Activated CD4-positive, alpha-beta T cell treated with anti-CD3 and anti-CD28 coated beads, Interleukin-2, amount 10 ng/mL, durations not matched to agents 7 days and 5 days (primary cell): ENCODE results near the gene RAMAC. TPM values are rescaled to one million over a fixed set of nuclear protein-coding genes. Genes with fewer than 3 reads are reported as not detected.
A peak's percentile ranks its signal among the peaks of the same experiment; 100 is the strongest.

Experiments used
- CTCF ChIA-PET: fragments of 350-600 bp; sonication (Branson Sonifier 250); formaldehyde crosslinking; loops from one replicate; lab custom pipeline; 2021; ENCODE audit warnings: antibody characterized with exemption; lab: Charles Lee
- POLR2A ChIA-PET: fragments of 350-600 bp; sonication (Branson Sonifier 250); formaldehyde crosslinking; loops from one replicate; lab custom pipeline; 2021; ENCODE audit warnings: antibody characterized with exemption; lab: Charles Lee
- DNase-seq: peaks from one replicate; pipeline ENCODE4 v3.0.0-alpha.2; 2020
- H3K27ac Mint-ChIP-seq: one replicate; pipeline ENCODE4 v1.8.0; 2021; ENCODE audit warnings: mild to moderate bottlenecking, moderate library complexity, mixed read lengths
- H3K27me3 Mint-ChIP-seq: one replicate; pipeline ENCODE4 v1.8.0; 2021; ENCODE audit warnings: mixed read lengths
- H3K36me3 Mint-ChIP-seq: one replicate; pipeline ENCODE4 v1.8.0; 2021; ENCODE audit warnings: low read depth, mixed read lengths
- H3K4me1 Mint-ChIP-seq: one replicate; pipeline ENCODE4 v1.8.0; 2021; ENCODE audit warnings: mixed read lengths
- H3K4me3 Mint-ChIP-seq: one replicate; pipeline ENCODE4 v1.8.0; 2021; ENCODE audit warnings: mild to moderate bottlenecking, moderate library complexity, mixed read lengths
- H3K9me3 Mint-ChIP-seq: one replicate; pipeline ENCODE4 v1.8.0; 2021; ENCODE audit warnings: mixed read lengths
- total RNA-seq, 2 experiments: library from RNA; stranded (reverse); gene quantifications; one replicate each; pipeline ENCODE4 v1.2.3, GENCODE V29; 2021

The RAMAC gene
- total RNA-seq, 2 experiments from 2014 or later, result 23.7 to 26.5 TPM

GRCh38 chr15:82970696-82971095, 15.3 kb upstream of the RAMAC start:
- Mint-ChIP-seq H3K9me3 (no peaks in the 10 kb centered on the region), H3K4me3 (no peak overlapping the region), H3K36me3 (peaks cover 2% of the 10 kb centered on the region), H3K27me3 (peaks cover 19% of the 10 kb centered on the region), H3K4me1 (peaks cover 23% of the 10 kb centered on the region), H3K27ac (no peak overlapping the region)
- no peak for DNase-seq
- POLR2A ChIA-PET, result no interaction called here
- CTCF ChIA-PET, result interaction anchor here (0.7 kb wide), 1 partner anchor 16 kb away, joined by 3 read pairs; no protein-coding TSS in a partner anchor

GRCh38 chr15:82971218-82971984, 14.6 kb upstream of the RAMAC start:
- DNase-seq, result no peak
- Mint-ChIP-seq H3K4me1 (peaks cover 16% of the 10 kb centered on the region), H3K36me3 (peaks cover 2% of the 10 kb centered on the region), H3K9me3 (no peaks in the 10 kb centered on the region), H3K27me3 (peaks cover 19% of the 10 kb centered on the region), H3K4me3 (no peak overlapping the region), H3K27ac (no peak overlapping the region)
- ChIA-PET POLR2A (no interaction called here), CTCF (interaction anchor here (0.7 kb wide), 1 partner anchor 15 kb away, joined by 3 read pairs; no protein-coding TSS in a partner anchor)

GRCh38 chr15:82972990-82973389, 13.0 kb upstream of the RAMAC start:
- Mint-ChIP-seq H3K4me3 (no peak overlapping the region), H3K9me3 (no peaks in the 10 kb centered on the region), H3K36me3 (no peaks in the 10 kb centered on the region), H3K27ac (no peak overlapping the region), H3K27me3 (peaks cover 15% of the 10 kb centered on the region), H3K4me1 (peaks cover 5% of the 10 kb centered on the region)
- no peak for DNase-seq
- ChIA-PET POLR2A (no interaction called here), CTCF (no interaction called here)

- CTCF ChIA-PET, result no interaction called here
- Mint-ChIP-seq H3K27ac (no peak overlapping the region), H3K36me3 (no peaks in the 10 kb centered on the region), H3K27me3 (no peaks in the 10 kb centered on the region), H3K4me1 (peaks cover 2% of the 10 kb centered on the region), H3K4me3 (no peak overlapping the region), H3K9me3 (no peaks in the 10 kb centered on the region)
- DNase-seq, result no peak
- POLR2A ChIA-PET, result no interaction called here
These were observed 8.9 kb upstream of the RAMAC start for GRCh38 chr15:82977076-82977475.

- Mint-ChIP-seq H3K9me3 (no peaks in the 10 kb centered on the region), H3K36me3 (no peaks in the 10 kb centered on the region), H3K4me1 (peaks cover 2% of the 10 kb centered on the region), H3K27ac (no peak overlapping the region), H3K27me3 (no peaks in the 10 kb centered on the region), H3K4me3 (no peak overlapping the region)
- CTCF ChIA-PET, result interaction anchor here (0.6 kb wide), 1 partner anchor 22 kb away, joined by 3 read pairs; no protein-coding TSS in a partner anchor
- no peak for DNase-seq
- POLR2A ChIA-PET, result no interaction called here
These were observed 7.6 kb upstream of the RAMAC start for GRCh38 chr15:82978438-82978837.

GRCh38 chr15:82979726-82980125, 6.3 kb upstream of the RAMAC start:
- Mint-ChIP-seq H3K27ac (no peak overlapping the region), H3K27me3 (no peaks in the 10 kb centered on the region), H3K9me3 (no peaks in the 10 kb centered on the region), H3K36me3 (no peaks in the 10 kb centered on the region), H3K4me3 (no peak overlapping the region), H3K4me1 (peaks cover 4% of the 10 kb centered on the region)
- ChIA-PET CTCF (no interaction called here), POLR2A (no interaction called here)
- DNase-seq, result no peak

- H3K4me1 Mint-ChIP-seq, result peaks cover 16% of the 10 kb centered on the region
- no peak overlapping the region for H3K4me3 Mint-ChIP-seq
- no peaks in the 10 kb centered on the region for H3K27me3 Mint-ChIP-seq
- DNase-seq, result no peak
- ChIA-PET POLR2A (no interaction called here), CTCF (no interaction called here)
- no peak overlapping the region for H3K27ac Mint-ChIP-seq
- H3K36me3 Mint-ChIP-seq, result peaks cover 1% of the 10 kb centered on the region
- H3K9me3 Mint-ChIP-seq, result no peaks in the 10 kb centered on the region
These were observed 5.0 kb upstream of the RAMAC start for GRCh38 chr15:82980981-82981380.

GRCh38 chr15:82986442-82986780, 401 bp downstream of the RAMAC start:
- CTCF ChIA-PET, result interaction anchor here (0.5 to 3.5 kb wide), 6 partner anchors 13 to 446 kb away, joined by 3 to 13 read pairs (median 4); partner anchors contain the start of genes C15orf40 and RPS17
- peak overlapping the region; percentile 96 for H3K27ac Mint-ChIP-seq
- no peaks in the 10 kb centered on the region for H3K27me3 Mint-ChIP-seq
- peak overlapping the region; percentile 98 for H3K4me3 Mint-ChIP-seq
- no peaks in the 10 kb centered on the region for H3K9me3 Mint-ChIP-seq
- H3K4me1 Mint-ChIP-seq, result peaks cover 29% of the 10 kb centered on the region
- H3K36me3 Mint-ChIP-seq, result peaks cover 24% of the 10 kb centered on the region
- DNase-seq, result peak; percentile 56
- POLR2A ChIA-PET, result interaction anchor here (0.5 to 1.5 kb wide), 4 partner anchors 10 to 273 kb away, joined by 3 to 4 read pairs (median 4); no protein-coding TSS in a partner anchor

GRCh38 chr15:82992436-82992998, 6.5 kb downstream of the RAMAC start:
- Mint-ChIP-seq H3K9me3 (no peaks in the 10 kb centered on the region), H3K4me1 (peaks cover 4% of the 10 kb centered on the region), H3K27me3 (no peaks in the 10 kb centered on the region), H3K4me3 (no peak overlapping the region), H3K36me3 (peaks cover 19% of the 10 kb centered on the region), H3K27ac (no peak overlapping the region)
- no peak for DNase-seq
- ChIA-PET POLR2A (interaction anchor here (1.0 kb wide), 1 partner anchor 18 kb away, joined by 3 read pairs; no protein-coding TSS in a partner anchor), CTCF (interaction anchor here (1.0 to 1.4 kb wide), 5 partner anchors 18 to 241 kb away, joined by 3 to 4 read pairs (median 3); partner anchors contain the start of gene C15orf40)

- CTCF ChIA-PET, result interaction anchor here (0.6 to 1.4 kb wide), 6 partner anchors 17 to 242 kb away, joined by 3 to 5 read pairs (median 4); partner anchors contain the start of gene C15orf40
- POLR2A ChIA-PET, result interaction anchor here (1.0 kb wide), 1 partner anchor 18 kb away, joined by 3 read pairs; no protein-coding TSS in a partner anchor
These were observed 7.1 kb downstream of the RAMAC start for GRCh38 chr15:82993144-82993543.

GRCh38 chr15:82995076-82995475, 9.1 kb downstream of the RAMAC start:
- H3K36me3 Mint-ChIP-seq, result peaks cover 7% of the 10 kb centered on the region
- POLR2A ChIA-PET, result no interaction called here
- CTCF ChIA-PET, result interaction anchor here (1.5 kb wide), 1 partner anchor 9 kb away, joined by 3 read pairs; the partner anchor contains the start of gene RAMAC
- H3K4me1 Mint-ChIP-seq, result peaks cover 3% of the 10 kb centered on the region
- no peak overlapping the region for H3K27ac Mint-ChIP-seq
- H3K9me3 Mint-ChIP-seq, result no peaks in the 10 kb centered on the region
- no peak overlapping the region for H3K4me3 Mint-ChIP-seq
- no peak for DNase-seq
- H3K27me3 Mint-ChIP-seq, result no peaks in the 10 kb centered on the region

More at GRCh38 chr15:82993144-82993543, 7.1 kb downstream of the RAMAC start:
- Mint-ChIP-seq H3K4me1 (peaks cover 2% of the 10 kb centered on the region), H3K36me3 (peaks cover 18% of the 10 kb centered on the region), H3K9me3 (no peaks in the 10 kb centered on the region), H3K27me3 (no peaks in the 10 kb centered on the region), H3K4me3 (no peak overlapping the region), H3K27ac (no peak overlapping the region)
- DNase-seq, result no peak

- no peak overlapping the region for H3K4me3 Mint-ChIP-seq
- H3K27ac Mint-ChIP-seq, result no peak overlapping the region
- peaks cover 8% of the 10 kb centered on the region for H3K4me1 Mint-ChIP-seq
- H3K9me3 Mint-ChIP-seq, result no peaks in the 10 kb centered on the region
- no peak for DNase-seq
- ChIA-PET CTCF (interaction anchor here (1.4 to 1.5 kb wide), 2 partner anchors 10 to 22 kb away, joined by 3 read pairs; partner anchors contain the start of gene RAMAC), POLR2A (interaction anchor here (1.0 kb wide), 1 partner anchor 10 kb away, joined by 4 read pairs; the partner anchor contains the start of gene RAMAC)
- no peaks in the 10 kb centered on the region for H3K27me3 Mint-ChIP-seq
- H3K36me3 Mint-ChIP-seq, result peaks cover 3% of the 10 kb centered on the region
These were observed 9.9 kb downstream of the RAMAC start for GRCh38 chr15:82995938-82996337.
